C4-2B (cell line): ENCODE data around the gene CD27.

Experiments
- ZFX ChIP-seq: fragments of 450-650 bp; IDR thresholded peaks from 2 replicates; pipeline ENCODE4 v1.6.1; 2017
- TF ChIP-seq, protein P1 (sequence below): fragments of 450-650 bp; conservative IDR thresholded peaks from 2 replicates; pipeline ENCODE4 v1.5.1; 2017; ENCODE audit warnings: mild to moderate bottlenecking

DNA sequence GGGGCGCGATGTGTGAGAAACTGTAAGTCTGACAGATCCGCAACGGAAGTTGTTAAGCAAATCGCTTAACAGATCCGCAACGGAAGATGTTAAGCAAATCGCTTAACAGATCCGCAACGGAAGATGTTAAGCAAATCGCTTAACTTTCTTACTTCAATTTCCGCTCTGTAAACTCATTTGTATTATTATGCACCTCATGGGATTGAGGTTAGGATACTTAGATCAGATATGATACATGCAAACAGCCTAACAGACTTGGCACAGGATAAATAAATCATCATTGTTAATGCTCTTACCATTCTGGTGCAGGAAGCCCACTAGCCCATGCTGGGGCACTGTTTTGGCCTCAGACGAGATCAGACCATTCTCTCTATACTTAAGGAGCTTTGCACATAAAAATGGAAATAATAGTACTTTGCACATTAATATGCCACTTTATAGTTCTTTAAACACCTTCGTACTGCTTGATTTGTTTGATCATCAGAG is 49.5 kb downstream of the CD27 start:
- TF ChIP-seq, protein P1, sequence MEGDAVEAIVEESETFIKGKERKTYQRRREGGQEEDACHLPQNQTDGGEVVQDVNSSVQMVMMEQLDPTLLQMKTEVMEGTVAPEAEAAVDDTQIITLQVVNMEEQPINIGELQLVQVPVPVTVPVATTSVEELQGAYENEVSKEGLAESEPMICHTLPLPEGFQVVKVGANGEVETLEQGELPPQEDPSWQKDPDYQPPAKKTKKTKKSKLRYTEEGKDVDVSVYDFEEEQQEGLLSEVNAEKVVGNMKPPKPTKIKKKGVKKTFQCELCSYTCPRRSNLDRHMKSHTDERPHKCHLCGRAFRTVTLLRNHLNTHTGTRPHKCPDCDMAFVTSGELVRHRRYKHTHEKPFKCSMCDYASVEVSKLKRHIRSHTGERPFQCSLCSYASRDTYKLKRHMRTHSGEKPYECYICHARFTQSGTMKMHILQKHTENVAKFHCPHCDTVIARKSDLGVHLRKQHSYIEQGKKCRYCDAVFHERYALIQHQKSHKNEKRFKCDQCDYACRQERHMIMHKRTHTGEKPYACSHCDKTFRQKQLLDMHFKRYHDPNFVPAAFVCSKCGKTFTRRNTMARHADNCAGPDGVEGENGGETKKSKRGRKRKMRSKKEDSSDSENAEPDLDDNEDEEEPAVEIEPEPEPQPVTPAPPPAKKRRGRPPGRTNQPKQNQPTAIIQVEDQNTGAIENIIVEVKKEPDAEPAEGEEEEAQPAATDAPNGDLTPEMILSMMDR = no peak
- no peak for TF ChIP-seq ZFX
